BJ (cell line): Measurements from ENCODE around the gene NKD2. TPM values are rescaled to one million over a fixed set of nuclear protein-coding genes. Genes with fewer than 3 reads are reported as not detected.

Experiments used
- CTCF ChIA-PET: fragments of 350-600 bp; formaldehyde crosslinking; extraction: SDS; loops from one replicate; lab custom pipeline; 2021; ENCODE audit warnings: antibody characterized with exemption, inconsistent platforms; lab: Yijun Ruan, JAX
- POLR2A ChIA-PET: fragments of 300-600 bp; sonication (Branson Sonifier 250); formaldehyde crosslinking; extraction: SDS; loops from one replicate; lab custom pipeline; 2021; ENCODE audit warnings: antibody characterized with exemption; lab: Charles Lee
- DNase-seq: peaks from one replicate; pipeline ENCODE4 v3.0.0-alpha.2; 2011; ENCODE audit warnings: low read depth
- H3K27me3 ChIP-seq: 2 replicates; pipeline ENCODE4 v1.6.0; 2011; ENCODE audit warnings: low read length; ENCODE audit not compliant: control insufficient read depth, insufficient read depth
- H3K36me3 ChIP-seq: 2 replicates; pipeline ENCODE4 v1.5.1; 2011; ENCODE audit warnings: low read length; ENCODE audit not compliant: control insufficient read depth, insufficient read depth
- H3K4me3 ChIP-seq: 2 replicates; pipeline ENCODE4 v1.5.1; 2011; ENCODE audit warnings: low read depth, mild to moderate bottlenecking, control low read depth, low read length
- CTCF ChIP-seq: IDR thresholded peaks from 2 replicates; pipeline ENCODE4 v1.5.1; 2011; ENCODE audit warnings: low read depth, mild to moderate bottlenecking, control low read depth, inconsistent platforms, low read length, moderate library complexity; ENCODE audit not compliant: insufficient read depth
- polyA plus RNA-seq: library from polyadenylated mRNA; depleted of rRNA; stranded (reverse); fragments of >200 nt; gene quantifications from 2 replicates; pipeline ENCODE4 v1.2.3, GENCODE V29; 2011

The NKD2 gene
- polyA plus RNA-seq, 1 experiment = not detected

GRCh38 chr5:1048162-1048721 lies 39.6 kb downstream of the NKD2 start:
- CTCF ChIA-PET = no interaction called here
- no peak for TF ChIP-seq CTCF
- Histone ChIP-seq H3K27me3 (no peaks in the 10 kb centered on the region), H3K36me3 (peaks cover 2% of the 10 kb centered on the region; the same call in 1 of the 2 replicates), H3K4me3 (no peak overlapping the region)
- POLR2A ChIA-PET = no interaction called here
- no peak for DNase-seq

- POLR2A ChIA-PET = no interaction called here
- no peak for DNase-seq
- CTCF ChIA-PET = no interaction called here
- Histone ChIP-seq H3K36me3 (peaks cover 2% of the 10 kb centered on the region), H3K27me3 (no peaks in the 10 kb centered on the region), H3K4me3 (no peak overlapping the region)
- no peak for TF ChIP-seq CTCF
Measured at GRCh38 chr5:1048861-1049838, 40.5 kb downstream of the NKD2 start.

- no peaks in the 10 kb centered on the region for H3K27me3 ChIP-seq
- POLR2A ChIA-PET = no interaction called here
- peaks cover 2% of the 10 kb centered on the region for H3K36me3 ChIP-seq
- no peak for TF ChIP-seq CTCF
- no peak for DNase-seq
- H3K4me3 ChIP-seq = no peak overlapping the region
- CTCF ChIA-PET = no interaction called here
Measured at GRCh38 chr5:1050423-1051365, 42.1 kb downstream of the NKD2 start.

- no peak overlapping the region for H3K4me3 ChIP-seq
- no peak for TF ChIP-seq CTCF
- POLR2A ChIA-PET = no interaction called here
- CTCF ChIA-PET = interaction anchor here (1.1 kb wide), 1 partner anchor 22 kb away, joined by 3 read pairs; no protein-coding TSS in a partner anchor
- no peaks in the 10 kb centered on the region for H3K27me3 ChIP-seq
- DNase-seq = no peak
- peaks cover 2% of the 10 kb centered on the region for H3K36me3 ChIP-seq
Measured at GRCh38 chr5:1051366-1051720, 42.7 kb downstream of the NKD2 start.

- DNase-seq = no peak
- ChIA-PET POLR2A (no interaction called here), CTCF (interaction anchor here (1.1 to 1.6 kb wide), 2 partner anchors 23 to 116 kb away, joined by 3 to 4 read pairs; no protein-coding TSS in a partner anchor)
- Histone ChIP-seq H3K27me3 (no peaks in the 10 kb centered on the region), H3K36me3 (peaks cover 2% of the 10 kb centered on the region), H3K4me3 (no peak overlapping the region)
- no peak for TF ChIP-seq CTCF
Measured at GRCh38 chr5:1052076-1052475, 43.5 kb downstream of the NKD2 start.
